Neuronal stem cell (in vitro differentiated cells): ENCODE data around the gene AMDHD2.
A peak's percentile ranks its signal among the peaks of the same experiment; 100 is the strongest.

Experiments used
- DNase-seq: peaks from one replicate; pipeline ENCODE4 v3.0.0-alpha.2; 2013; ENCODE audit warnings: low spot score
- H2AFZ ChIP-seq: one replicate; pipeline ENCODE4 v1.6.1; 2013; ENCODE audit warnings: mild to moderate bottlenecking, low read length, inconsistent platforms
- H2AK5ac ChIP-seq: 2 replicates; pipeline ENCODE4 v1.6.1; 2013; ENCODE audit warnings: low read depth, mild to moderate bottlenecking, inconsistent platforms, low read length, moderate library complexity, mixed read lengths
- H2BK120ac ChIP-seq: 2 replicates; pipeline ENCODE4 v1.6.1; 2013; ENCODE audit warnings: low read depth, mild to moderate bottlenecking, inconsistent platforms, low read length, moderate library complexity, mixed read lengths
- H2BK12ac ChIP-seq: one replicate; pipeline ENCODE4 v1.6.1; 2013; ENCODE audit warnings: low read length, inconsistent platforms
- H2BK15ac ChIP-seq: 2 replicates; pipeline ENCODE4 v1.6.1; 2013; ENCODE audit warnings: mild to moderate bottlenecking, low read length, inconsistent platforms, mixed read lengths
- H2BK5ac ChIP-seq: one replicate; pipeline ENCODE4 v1.6.1; 2013; ENCODE audit warnings: inconsistent platforms, mild to moderate bottlenecking, low read length, moderate library complexity
- H3K14ac ChIP-seq: one replicate; pipeline ENCODE4 v1.6.1; 2013; ENCODE audit warnings: low read length, inconsistent platforms
- H3K18ac ChIP-seq: 2 replicates; pipeline ENCODE4 v1.6.1; 2013; ENCODE audit warnings: low read length, inconsistent platforms
- H3K23ac ChIP-seq: 2 replicates; pipeline ENCODE4 v1.6.1; 2013; ENCODE audit warnings: low read depth, mild to moderate bottlenecking, mixed read lengths, low read length, inconsistent platforms; ENCODE audit not compliant: poor library complexity
- H3K27ac ChIP-seq: replicated peaks from 3 replicates; pipeline ENCODE4 v1.5.1; 2013; ENCODE audit warnings: low read length, inconsistent platforms
- H3K27me3 ChIP-seq, 3 experiments: 2 replicates each; pipeline ENCODE4 v1.6.1; 2013; ENCODE audit warnings: low read length in 3 of 3, mild to moderate bottlenecking in 2 of 3, inconsistent platforms in 1 of 3, low read depth in 1 of 3, mixed read lengths in 1 of 3, moderate library complexity in 1 of 3; ENCODE audit not compliant: control insufficient read depth in 3 of 3, insufficient read depth in 3 of 3
- H3K36me3 ChIP-seq, 2 donors: replicated peaks in 1 of 2; 2 replicates each; pipeline ENCODE4 v1.6.1; 2013; ENCODE audit warnings: low read length in 2 of 2; ENCODE audit not compliant: control insufficient read depth in 2 of 2, insufficient read depth in 2 of 2
- H3K4ac ChIP-seq: 2 replicates; pipeline ENCODE4 v1.6.1; 2013; ENCODE audit warnings: inconsistent platforms, mild to moderate bottlenecking, low read length, moderate library complexity
- H3K4me1 ChIP-seq, 2 donors: 1 replicate in 1 of 2; 2 replicates in 1 of 2; pipeline ENCODE4 v1.6.1; 2013; ENCODE audit warnings: low read length in 2 of 2, low read depth in 1 of 2; ENCODE audit not compliant: control insufficient read depth in 2 of 2, insufficient read depth in 1 of 2
- H3K4me2 ChIP-seq: one replicate; pipeline ENCODE4 v1.6.1; 2013; ENCODE audit warnings: mild to moderate bottlenecking, low read length, inconsistent platforms; ENCODE audit not compliant: insufficient read depth, poor library complexity, severe bottlenecking
- H3K4me3 ChIP-seq, 2 donors: 2 replicates each; pipeline ENCODE4 v1.5.1; 2013; ENCODE audit warnings: low read length in 2 of 2, mild to moderate bottlenecking in 2 of 2, inconsistent platforms in 1 of 2, moderate library complexity in 1 of 2
- H3K79me1 ChIP-seq: one replicate; pipeline ENCODE4 v1.6.1; 2013; ENCODE audit warnings: low read depth, mild to moderate bottlenecking, inconsistent platforms, low read length, moderate library complexity
- H3K9ac ChIP-seq: one replicate; pipeline ENCODE4 v1.6.1; 2013; ENCODE audit warnings: mild to moderate bottlenecking, low read depth, low read length, inconsistent platforms; ENCODE audit not compliant: poor library complexity
- H3K9me3 ChIP-seq, 2 donors: replicated peaks in 1 of 2; 2 replicates each; pipeline versions ENCODE3 to v1.6.1; 2013; ENCODE audit warnings: low read length in 2 of 2, mild to moderate bottlenecking in 2 of 2, inconsistent platforms in 1 of 2, low read depth in 1 of 2, mixed read lengths in 1 of 2, moderate library complexity in 1 of 2; ENCODE audit not compliant: control insufficient read depth in 2 of 2, insufficient read depth in 1 of 2
- H4K8ac ChIP-seq: one replicate; pipeline ENCODE4 v1.6.1; 2013; ENCODE audit warnings: low read depth, mild to moderate bottlenecking, inconsistent platforms, low read length, moderate library complexity
- H4K91ac ChIP-seq: one replicate; pipeline ENCODE4 v1.6.1; 2013; ENCODE audit warnings: low read length, low read depth, mild to moderate bottlenecking, inconsistent platforms; ENCODE audit not compliant: poor library complexity
- WGBS, 2 donors: extraction: QIAGEN DNeasy Blood & Tissue Kit; methylation state at CpG; one replicate each; pipeline ENCODE4 v1.1.7; 2013; ENCODE audit warnings: missing lambda C conversion rate in 2 of 2, mixed read lengths in 1 of 2; ENCODE audit not compliant: insufficient read length in 2 of 2, insufficient replicate concordance in 1 of 2; ENCODE audit errors: extremely low coverage in 2 of 2; 5-methylcytosine and 5-hydroxymethylcytosine counted together

Gene AMDHD2

DNA sequence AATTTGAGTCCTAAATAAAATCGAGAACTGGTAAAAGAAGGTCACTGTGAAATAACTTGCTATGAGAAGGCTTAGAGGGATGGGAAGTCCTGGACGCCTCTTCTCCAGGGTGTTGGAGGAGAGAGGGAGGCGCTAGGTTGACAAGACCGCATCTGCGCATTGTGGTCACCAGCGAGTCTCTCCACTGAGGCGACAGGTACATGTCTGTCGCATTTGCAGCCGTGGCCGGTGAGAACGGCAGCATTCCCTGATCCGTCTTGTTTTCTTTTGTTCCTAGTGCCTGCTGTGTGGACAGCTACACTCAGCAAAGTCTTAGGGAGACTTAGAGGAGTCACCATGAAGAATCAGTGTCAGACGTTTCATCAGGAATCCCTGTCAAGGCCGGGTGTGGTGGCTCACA lies 14.5 kb upstream of the AMDHD2 start:
- 100% methylated on average over 1 of the region's 14 CpGs; no CpG with 5 or more reads in 1 of the 2 donors for WGBS, 2 donors

GRCh38 chr16:2507052-2507659 lies 13.0 kb upstream of the AMDHD2 start:
- no peak overlapping the region for H3K4ac ChIP-seq
- peaks cover 0 to 2% of the 10 kb centered on the region in 2 donors for H3K36me3 ChIP-seq
- no peak overlapping the region for H3K14ac ChIP-seq
- no peak overlapping the region for H2BK12ac ChIP-seq
- DNase-seq: no peak
- H2BK120ac ChIP-seq: no peak overlapping the region
- no CpG with 5 or more reads among the region's 14 CpGs for WGBS, 2 donors
- H3K9me3 ChIP-seq: peaks cover 0 to 3% of the 10 kb centered on the region in 2 donors
- H3K27me3 ChIP-seq: no peaks in the 10 kb centered on the region
- no peak overlapping the region for H3K23ac ChIP-seq
- peak overlapping the region; percentile 30 for H3K9ac ChIP-seq
- peaks cover 4% of the 10 kb centered on the region for H3K79me1 ChIP-seq
- H4K91ac ChIP-seq: no peak overlapping the region
- H4K8ac ChIP-seq: no peak overlapping the region
- H3K4me2 ChIP-seq: no peak overlapping the region
- H3K4me1 ChIP-seq: peaks cover 10 to 13% of the 10 kb centered on the region in 2 donors
- no peak overlapping the region for H2AK5ac ChIP-seq
- H2BK15ac ChIP-seq: peak overlapping the region; percentile 37
- H2AFZ ChIP-seq: no peak overlapping the region
- H3K27ac ChIP-seq: no peak overlapping the region
- peak overlapping the region; percentile 66 for H2BK5ac ChIP-seq
- no peak overlapping the region for H3K18ac ChIP-seq
- no peak overlapping the region for H3K4me3 ChIP-seq

More for the DNA sequence above, 14.5 kb upstream of the AMDHD2 start:
- no peak overlapping the region for H2BK15ac ChIP-seq
- H3K14ac ChIP-seq: no peak overlapping the region
- H2BK5ac ChIP-seq: no peak overlapping the region
- H3K27ac ChIP-seq: no peak overlapping the region
- no peak overlapping the region for H4K91ac ChIP-seq
- peaks cover 0 to 4% of the 10 kb centered on the region in 2 donors for H3K9me3 ChIP-seq
- H3K4me1 ChIP-seq: peaks cover 9 to 17% of the 10 kb centered on the region in 2 donors
- no peak overlapping the region for H4K8ac ChIP-seq
- H2AFZ ChIP-seq: no peak overlapping the region
- H3K4ac ChIP-seq: no peak overlapping the region
- no peak overlapping the region for H2AK5ac ChIP-seq
- peaks cover 0 to 2% of the 10 kb centered on the region in 2 donors for H3K36me3 ChIP-seq
- DNase-seq: no peak
- H2BK120ac ChIP-seq: no peak overlapping the region
- no peak overlapping the region for H3K18ac ChIP-seq
- no peak overlapping the region for H2BK12ac ChIP-seq
- no peak overlapping the region for H3K23ac ChIP-seq
- H3K4me2 ChIP-seq: no peak overlapping the region
- no peak overlapping the region for H3K9ac ChIP-seq
- peaks cover 7% of the 10 kb centered on the region for H3K79me1 ChIP-seq
- H3K4me3 ChIP-seq: no peak overlapping the region
- no peaks in the 10 kb centered on the region for H3K27me3 ChIP-seq

DNA sequence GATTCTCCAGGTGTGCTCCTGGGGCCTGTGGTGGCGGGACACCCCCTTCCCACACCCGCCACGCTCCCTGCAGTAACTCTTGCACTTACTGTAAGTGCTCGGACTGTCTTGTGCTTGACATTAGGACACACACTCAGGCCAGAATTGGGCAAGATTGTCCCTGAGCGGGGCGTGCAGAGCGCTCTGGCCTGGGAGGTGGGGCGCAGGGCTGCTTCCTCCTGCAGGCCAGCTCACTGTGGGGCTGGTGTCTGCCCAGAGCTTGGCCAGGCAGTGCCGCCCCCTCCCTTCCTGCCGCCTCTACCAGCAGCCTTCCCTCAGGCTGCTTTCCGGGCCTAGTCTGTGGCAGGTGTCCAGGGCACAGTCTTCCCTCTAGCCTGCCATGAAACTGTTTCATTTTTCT lies 12.5 kb upstream of the AMDHD2 start:
- Histone ChIP-seq H3K9me3 (no peaks in the 10 kb centered on the region), H3K4ac (no peak overlapping the region), H3K4me2 (no peak overlapping the region), H3K4me1 (peaks cover 15% of the 10 kb centered on the region in 2 donors), H3K14ac (no peak overlapping the region), H3K18ac (no peak overlapping the region), H2AFZ (no peak overlapping the region), H3K36me3 (no peaks in the 10 kb centered on the region), H4K91ac (no peak overlapping the region), H3K9ac (peak overlapping the region; percentile 30), H2BK5ac (peak overlapping the region; percentile 66), H2BK15ac (peak overlapping the region; percentile 37), H4K8ac (no peak overlapping the region), H3K27ac (no peak overlapping the region), H2BK12ac (no peak overlapping the region), H2BK120ac (no peak overlapping the region), H3K4me3 (peak overlapping the region in 1 of 2 donors; percentile 47), H3K27me3 (no peaks in the 10 kb centered on the region), H2AK5ac (no peak overlapping the region), H3K79me1 (peaks cover 2% of the 10 kb centered on the region), H3K23ac (no peak overlapping the region)
- DNase-seq: no peak
- WGBS, 2 donors: no CpG with 5 or more reads among the region's 11 CpGs

DNA sequence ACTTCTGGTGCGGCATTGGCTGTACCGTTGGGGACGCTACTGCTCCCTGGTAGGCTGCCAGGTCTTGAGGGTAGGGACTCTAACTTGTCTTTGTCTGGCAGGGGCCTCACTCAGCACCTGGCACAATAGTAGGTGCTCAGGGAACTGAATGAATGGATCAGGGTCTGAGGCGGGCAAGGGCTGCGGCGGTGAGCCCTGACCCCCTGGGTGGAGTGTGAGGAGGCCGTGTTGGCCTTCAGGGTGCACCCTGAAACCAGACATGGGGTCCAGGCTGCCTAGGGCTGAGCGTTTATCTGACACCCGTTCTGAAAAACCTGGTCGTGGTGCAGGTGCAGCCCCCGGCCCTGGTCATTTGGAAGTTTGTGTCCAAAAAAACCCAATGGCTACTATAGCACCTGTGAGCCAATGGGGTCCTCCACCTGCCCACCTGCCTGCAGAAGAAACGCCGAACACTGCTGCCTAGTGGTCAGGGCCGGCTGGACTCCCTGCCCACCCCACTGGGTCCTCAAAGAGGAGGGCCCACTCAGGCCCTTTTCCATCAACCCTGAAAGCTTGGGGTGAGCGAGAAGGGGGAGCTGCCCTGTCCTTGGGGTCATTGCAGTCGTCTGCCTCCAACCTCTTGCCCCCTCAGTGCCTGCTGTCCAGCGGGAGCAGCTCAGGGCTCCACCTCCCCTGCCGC lies 11.3 kb upstream of the AMDHD2 start:
- WGBS, 2 donors: no CpG with 5 or more reads among the region's 18 CpGs
- no peak overlapping the region for H2BK12ac ChIP-seq
- H3K27ac ChIP-seq: no peak overlapping the region
- H3K18ac ChIP-seq: no peak overlapping the region
- H2AFZ ChIP-seq: no peak overlapping the region
- DNase-seq: no peak
- H3K36me3 ChIP-seq: no peaks in the 10 kb centered on the region
- no peak overlapping the region for H2BK15ac ChIP-seq
- peak overlapping the region; percentile 13 for H2BK5ac ChIP-seq
- H3K9ac ChIP-seq: no peak overlapping the region
- H3K79me1 ChIP-seq: peaks cover 2% of the 10 kb centered on the region
- H3K14ac ChIP-seq: no peak overlapping the region
- H3K4me1 ChIP-seq: peaks cover 21 to 22% of the 10 kb centered on the region in 2 donors
- no peak overlapping the region for H3K23ac ChIP-seq
- peak overlapping the region; percentile 17 for H2BK120ac ChIP-seq
- no peak overlapping the region for H4K8ac ChIP-seq
- no peak overlapping the region for H3K4me3 ChIP-seq
- H3K27me3 ChIP-seq: no peaks in the 10 kb centered on the region
- no peaks in the 10 kb centered on the region for H3K9me3 ChIP-seq
- peak overlapping the region; percentile 15 for H2AK5ac ChIP-seq
- no peak overlapping the region for H3K4ac ChIP-seq
- H3K4me2 ChIP-seq: no peak overlapping the region
- no peak overlapping the region for H4K91ac ChIP-seq
